ENCODE data around the gene CA4.
"Not testable (repeated sequence)": the region's sequence is repeated elsewhere in the genome, so short reads cannot be mapped to it uniquely, and the experiment has no call there.

The CA4 gene

GRCh38 chr17:60108712-60109111, 41.1 kb upstream of the CA4 start:
- TF ChIP-seq CTCF (IDR thresholded peaks at IDR 0.05; ENCODE audit: borderline replicate concordance, control extremely low read depth, extremely low read depth, insufficient read depth, missing control alignments): no peak
- no peak for DNase-seq (ENCODE audit: low spot score)
- in situ Hi-C loops (cut with MboI; ENCODE audit: low sequenced_read_pairs, unreplicated experiment): no loop called here

GRCh38 chr17:60109161-60109560, 40.6 kb upstream of the CA4 start:
- no peak for DNase-seq (ENCODE audit: low spot score)

GRCh38 chr17:60110586-60110985, 39.2 kb upstream of the CA4 start:
- TF ChIP-seq CTCF (IDR thresholded peaks at IDR 0.05; ENCODE audit: borderline replicate concordance, control extremely low read depth, extremely low read depth, insufficient read depth, missing control alignments): no peak
- in situ Hi-C loops (cut with MboI; ENCODE audit: low sequenced_read_pairs, unreplicated experiment): no loop called here
- no peak for DNase-seq (ENCODE audit: low spot score)

More at GRCh38 chr17:60109161-60109560, 40.6 kb upstream of the CA4 start:
- TF ChIP-seq CTCF (IDR thresholded peaks at IDR 0.05; ENCODE audit: borderline replicate concordance, control extremely low read depth, extremely low read depth, insufficient read depth, missing control alignments): no peak
- in situ Hi-C loops (cut with MboI; ENCODE audit: low sequenced_read_pairs, unreplicated experiment): no loop called here

GRCh38 chr17:60111661-60112060, 38.1 kb upstream of the CA4 start:
- in situ Hi-C loops (cut with MboI; ENCODE audit: low sequenced_read_pairs, unreplicated experiment); DNase-seq (ENCODE audit: low spot score): not testable (repeated sequence)

- in situ Hi-C loops (cut with MboI; ENCODE audit: low sequenced_read_pairs, unreplicated experiment); DNase-seq (ENCODE audit: low spot score): not testable (repeated sequence)
These were observed 34.4 kb upstream of the CA4 start for GRCh38 chr17:60115364-60115763.

- DNase-seq (ENCODE audit: low spot score); in situ Hi-C loops (cut with MboI; ENCODE audit: low sequenced_read_pairs, unreplicated experiment): not testable (repeated sequence)
These were observed 33.6 kb upstream of the CA4 start for GRCh38 chr17:60116196-60116595.

- in situ Hi-C loops (cut with MboI; ENCODE audit: low sequenced_read_pairs, unreplicated experiment); DNase-seq (ENCODE audit: low spot score): not testable (repeated sequence)
These were observed 30.6 kb upstream of the CA4 start for GRCh38 chr17:60119162-60119561.

- DNase-seq (ENCODE audit: low spot score); in situ Hi-C loops (cut with MboI; ENCODE audit: low sequenced_read_pairs, unreplicated experiment): not testable (repeated sequence)
These were observed 29.7 kb upstream of the CA4 start for GRCh38 chr17:60119807-60120748.

GRCh38 chr17:60127068-60128064, 22.4 kb upstream of the CA4 start:
- in situ Hi-C loops (cut with MboI; ENCODE audit: low sequenced_read_pairs, unreplicated experiment): loop anchor here (25.0 kb wide), 2 partner anchors 285 to 510 kb away; partner anchors contain the start of gene CHCT1
- no peak for TF ChIP-seq CTCF (IDR thresholded peaks at IDR 0.05; ENCODE audit: borderline replicate concordance, control extremely low read depth, extremely low read depth, insufficient read depth, missing control alignments)
- no peak for DNase-seq (ENCODE audit: low spot score)

Data from GM13976 (cell line).